HepG2 (cell line): ENCODE results near the gene EVA1A. TPM values are rescaled to one million over a fixed set of nuclear protein-coding genes. Genes with fewer than 3 reads are reported as not detected.

ENCODE experiments used
- ARID5B ChIP-seq: IDR thresholded peaks from 2 replicates; pipeline ENCODE4 v1.4.0; 2020; ENCODE audit warnings: mild to moderate bottlenecking, missing genetic modification reagents
- ATF1 ChIP-seq: IDR thresholded peaks from 2 replicates; pipeline ENCODE4 v1.6.1; 2016; ENCODE audit warnings: mild to moderate bottlenecking, control low read depth
- CREM ChIP-seq, 2 experiments: sonication (generic) in 1 of 2; formaldehyde crosslinking in 1 of 2; IDR thresholded peaks; 2 replicates each; pipeline versions ENCODE4 v1.4.0 to v1.6.1; 2016 to 2020; ENCODE audit warnings: antibody characterized with exemption in 1 of 2, mild to moderate bottlenecking in 1 of 2, missing genetic modification reagents in 1 of 2
- FOSL2 ChIP-seq: sonication (generic); formaldehyde crosslinking; IDR thresholded peaks from 2 replicates; pipeline ENCODE4 v1.4.0; 2020; ENCODE audit warnings: missing genetic modification reagents
- HIC2 ChIP-seq: sonication (generic); formaldehyde crosslinking; IDR thresholded peaks from 2 replicates; pipeline ENCODE4 v1.9.0; 2022; ENCODE audit warnings: low read depth, missing genetic modification reagents
- HMG20A ChIP-seq: IDR thresholded peaks from 2 replicates; pipeline ENCODE4 v1.6.1; 2016; ENCODE audit warnings: borderline replicate concordance
- ISL2 ChIP-seq: sonication (generic); formaldehyde crosslinking; IDR thresholded peaks from 2 replicates; pipeline ENCODE4 v1.5.0; 2020; ENCODE audit warnings: missing genetic modification reagents
- KDM2A ChIP-seq: sonication (generic); formaldehyde crosslinking; IDR thresholded peaks from 2 replicates; pipeline ENCODE4 v1.4.0; 2020; ENCODE audit warnings: low read depth, missing genetic modification reagents, borderline replicate concordance
- MYPOP ChIP-seq: sonication (generic); formaldehyde crosslinking; IDR thresholded peaks from 2 replicates; pipeline ENCODE4 v1.8.1; 2023; ENCODE audit warnings: mild to moderate bottlenecking, moderate library complexity, missing genetic modification reagents
- NCOA1 ChIP-seq: sonication (generic); formaldehyde crosslinking; IDR thresholded peaks from 2 replicates; pipeline ENCODE4 v1.9.0; 2021; ENCODE audit warnings: missing genetic modification reagents
- PATZ1 ChIP-seq: sonication (generic); formaldehyde crosslinking; IDR thresholded peaks from 2 replicates; pipeline ENCODE4 v1.4.0; 2020; ENCODE audit warnings: missing genetic modification reagents
- SP1 ChIP-seq, 2 experiments: fragments of 450-650 bp in 1 of 2; sonication (generic) in 1 of 2; formaldehyde crosslinking in 1 of 2; IDR thresholded peaks; 2 replicates each; pipeline versions ENCODE4 v1.4.0 to v1.6.1; 2016 to 2020; ENCODE audit warnings: missing genetic modification reagents in 1 of 2
- TARDBP ChIP-seq: sonication (generic); formaldehyde crosslinking; IDR thresholded peaks from 2 replicates; pipeline ENCODE4 v1.8.0; 2022; ENCODE audit warnings: mild to moderate bottlenecking, missing genetic modification reagents
- TCF7 ChIP-seq: sonication (generic); IDR thresholded peaks from 2 replicates; pipeline ENCODE4 v1.6.1; 2016; ENCODE audit warnings: antibody characterized with exemption, low read depth
- U2AF2 ChIP-seq: fragments of 200-400 bp; formaldehyde crosslinking; IDR thresholded peaks from 2 replicates; pipeline ENCODE4 v1.6.1; 2017; ENCODE audit warnings: low read depth, mild to moderate bottlenecking, low read length
- ZBTB34 ChIP-seq: sonication (generic); formaldehyde crosslinking; IDR thresholded peaks from 2 replicates; pipeline ENCODE4 v1.8.0; 2022; ENCODE audit warnings: mild to moderate bottlenecking, missing genetic modification reagents
- ZNF607 ChIP-seq: sonication (generic); formaldehyde crosslinking; IDR thresholded peaks from 2 replicates; pipeline ENCODE4 v1.5.1; 2020; ENCODE audit warnings: missing genetic modification reagents, mild to moderate bottlenecking, borderline replicate concordance
- polyA plus RNA-seq, 8 experiments: library from polyadenylated mRNA; depleted of rRNA in 3 of 8; stranded (reverse) in 7 of 8; unstranded in 1 of 8; fragments of >200 nt; fragmentation: Illumina TruSeq in 4 of 8; extraction: Trizol in 4 of 8; gene quantifications; 2 replicates each; pipeline versions ENCODE4 v1.2.1 to v1.2.3, GENCODE V29; 2011 to 2016; ENCODE audit warnings: low read depth in 4 of 8, missing spikeins in 1 of 8, mixed read lengths in 1 of 8; ENCODE audit not compliant: insufficient read depth in 1 of 8
- total RNA-seq, 5 experiments: library from RNA; depleted of rRNA; stranded (reverse); fragments of >200 nt; fragmentation: Illumina TruSeq; extraction: Trizol; gene quantifications; 2 replicates each; pipeline ENCODE4 v1.2.3, GENCODE V29; 2016; ENCODE audit warnings: low read depth in 1 of 5

Gene EVA1A
- total and polyA plus RNA-seq, 2 of the 13 experiments (the other 11 are each of a cell fraction or from before 2014, with no cell fraction given), result 57.5 to 57.8 TPM

- TF ChIP-seq ARID5B (CRISPR knock-in tag) (peak; percentile 54; the same call in 1 of the 2 replicates), HMG20A (CRISPR knock-in tag) (0 out of 2 replicates have a peak, but pooled peaks have one; percentile 13), TARDBP (CRISPR knock-in tag) (peak; percentile 48; the same call in 1 of the 2 replicates), NCOA1 (CRISPR knock-in tag) (0 out of 2 replicates have a peak, but pooled peaks have one; percentile 56), FOSL2 (peak; percentile 14; the same call in 1 of the 2 replicates), ATF1 (CRISPR knock-in tag) (0 out of 2 replicates have a peak, but pooled peaks have one; percentile 25), ZNF607 (CRISPR knock-in tag) (no peak), PATZ1 (peak; percentile 25; the same call in 1 of the 2 replicates), ZBTB34 (CRISPR knock-in tag) (peak; percentile 93), CREM (IDR thresholded peaks at IDR 0.05) (peak; percentile 36; the same call in 1 of the 2 replicates), CREM (CRISPR knock-in tag; IDR thresholded peaks at IDR 0.05) (no peak), ISL2 (CRISPR knock-in tag) (peak; percentile 84; the same call in 1 of the 2 replicates), MYPOP (CRISPR knock-in tag) (0 out of 2 replicates have a peak, but pooled peaks have one; percentile 23), SP1 (IDR thresholded peaks at IDR 0.05) (no peak), SP1 (CRISPR knock-in tag; IDR thresholded peaks at IDR 0.05) (no peak), HIC2 (peak; percentile 36; the same call in 1 of the 2 replicates), KDM2A (CRISPR knock-in tag) (0 out of 2 replicates have a peak, but pooled peaks have one; percentile 24), TCF7 (peak; percentile 55; the same call in 1 of the 2 replicates), U2AF2 (no peak)
Measured at GRCh38 chr2:75549401-75550253, 11.1 kb downstream of the EVA1A start (continued).
